Epithelial cell of prostate (primary cell): Measurements from ENCODE around the gene BTBD6.

Source experiments
- DNase-seq: peaks from one replicate; pipeline ENCODE4 v3.0.0-alpha.2; 2011; ENCODE audit warnings: low read depth, low spot score
- H3K27ac ChIP-seq: fragments of 450-650 bp; 2 replicates; pipeline ENCODE4 v1.5.1; 2017; ENCODE audit warnings: mild to moderate bottlenecking

BTBD6 gene

GRCh38 chr14:105226198-105226597, 22.1 kb upstream of the BTBD6 start:
- no peak for DNase-seq

GRCh38 chr14:105227346-105227745, 21.0 kb upstream of the BTBD6 start:
- DNase-seq = no peak
- H3K27ac ChIP-seq = no peak overlapping the region

More at GRCh38 chr14:105226198-105226597, 22.1 kb upstream of the BTBD6 start:
- no peak overlapping the region for H3K27ac ChIP-seq

GRCh38 chr14:105228562-105228961, 19.8 kb upstream of the BTBD6 start:
- no peak overlapping the region for H3K27ac ChIP-seq
- no peak for DNase-seq

- H3K27ac ChIP-seq = no peak overlapping the region
- no peak for DNase-seq
Measured at GRCh38 chr14:105229099-105229655, 19.2 kb upstream of the BTBD6 start.

- no peak overlapping the region for H3K27ac ChIP-seq
- DNase-seq = no peak
Measured at GRCh38 chr14:105240811-105241576, 7.3 kb upstream of the BTBD6 start.

- DNase-seq = no peak
- no peak overlapping the region for H3K27ac ChIP-seq
Measured at GRCh38 chr14:105241641-105242040, 6.7 kb upstream of the BTBD6 start.

- H3K27ac ChIP-seq = no peak overlapping the region
- DNase-seq = no peak
Measured at GRCh38 chr14:105244334-105244733, 4.0 kb upstream of the BTBD6 start.

GRCh38 chr14:105247026-105247425, 1.3 kb upstream of the BTBD6 start:
- no peak for DNase-seq
- no peak overlapping the region for H3K27ac ChIP-seq

- H3K27ac ChIP-seq = peak overlapping the region; percentile 63
- no peak for DNase-seq
Measured at GRCh38 chr14:105247715-105248367, 492 bp upstream of the BTBD6 start.

- no peak for DNase-seq
- peak overlapping the region; percentile 63 for H3K27ac ChIP-seq
Measured at GRCh38 chr14:105249182-105250007, 1.1 kb downstream of the BTBD6 start.

GRCh38 chr14:105250008-105250366, 1.7 kb downstream of the BTBD6 start:
- no peak for DNase-seq
- H3K27ac ChIP-seq = no peak overlapping the region

- no peak for DNase-seq
- H3K27ac ChIP-seq = no peak overlapping the region
Measured at GRCh38 chr14:105250986-105251385, 2.7 kb downstream of the BTBD6 start.

- no peak for DNase-seq
- no peak overlapping the region for H3K27ac ChIP-seq
Measured at GRCh38 chr14:105251920-105252319, 3.6 kb downstream of the BTBD6 start.

- H3K27ac ChIP-seq = no peak overlapping the region
- no peak for DNase-seq
Measured at GRCh38 chr14:105252552-105253328, 4.4 kb downstream of the BTBD6 start.

- no peak overlapping the region for H3K27ac ChIP-seq
Measured at GRCh38 chr14:105253329-105253682, 5.0 kb downstream of the BTBD6 start.

GRCh38 chr14:105255021-105255507, 6.7 kb downstream of the BTBD6 start:
- no peak for DNase-seq
- H3K27ac ChIP-seq = no peak overlapping the region

More at GRCh38 chr14:105253329-105253682, 5.0 kb downstream of the BTBD6 start:
- no peak for DNase-seq

- no peak for DNase-seq
- H3K27ac ChIP-seq = no peak overlapping the region
Measured at GRCh38 chr14:105256292-105256960, 8.1 kb downstream of the BTBD6 start.

GRCh38 chr14:105257464-105257863, 9.1 kb downstream of the BTBD6 start:
- no peak overlapping the region for H3K27ac ChIP-seq
- DNase-seq = no peak

GRCh38 chr14:105258846-105259245, 10.5 kb downstream of the BTBD6 start:
- H3K27ac ChIP-seq = no peak overlapping the region
- DNase-seq = no peak
